HG02981 (cell line): Measurements from ENCODE around the gene POC1B.
"Not testable (repeated sequence)": the region's sequence is repeated elsewhere in the genome, so short reads cannot be mapped to it uniquely, and the experiment has no call there.

ENCODE experiments used
- ATAC-seq: cut with Tn5 transposase; IDR thresholded peaks from one replicate; pipeline ENCODE4 v1.9.1; 2021; ENCODE audit warnings: mild to moderate bottlenecking, moderate library complexity; ENCODE audit not compliant: unreplicated experiment

The POC1B gene

GRCh38 chr12:89468017-89468416 is 57.8 kb downstream of the POC1B start:
- ATAC-seq = no peak

GRCh38 chr12:89464974-89465592 is 60.8 kb downstream of the POC1B start:
- no peak for ATAC-seq

GRCh38 chr12:89461649-89462612 is 63.9 kb downstream of the POC1B start:
- ATAC-seq = peak; percentile 96

GRCh38 chr12:89461190-89461589 is 64.7 kb downstream of the POC1B start:
- ATAC-seq = peak; percentile 7

- ATAC-seq = not testable (repeated sequence)
These were observed 66.6 kb downstream of the POC1B start for GRCh38 chr12:89459279-89459678.

GRCh38 chr12:89456565-89456964 is 69.3 kb downstream of the POC1B start:
- ATAC-seq = no peak

GRCh38 chr12:89454080-89454848 is 71.6 kb downstream of the POC1B start:
- no peak for ATAC-seq

GRCh38 chr12:89453121-89453978 is 72.5 kb downstream of the POC1B start:
- no peak for ATAC-seq

- no peak for ATAC-seq
These were observed 74.0 kb downstream of the POC1B start for GRCh38 chr12:89451841-89452251.

- no peak for ATAC-seq
These were observed 74.9 kb downstream of the POC1B start for GRCh38 chr12:89450907-89451306.

- no peak for ATAC-seq
These were observed 76.9 kb downstream of the POC1B start for GRCh38 chr12:89448951-89449371.

GRCh38 chr12:89448526-89448925 is 77.3 kb downstream of the POC1B start:
- no peak for ATAC-seq

- ATAC-seq = no peak
These were observed 85.9 kb downstream of the POC1B start for GRCh38 chr12:89439941-89440340.

GRCh38 chr12:89437231-89437630 is 88.6 kb downstream of the POC1B start:
- no peak for ATAC-seq

GRCh38 chr12:89436062-89436461 is 89.8 kb downstream of the POC1B start:
- ATAC-seq = no peak

GRCh38 chr12:89433634-89434033 is 92.2 kb downstream of the POC1B start:
- ATAC-seq = no peak

- ATAC-seq = no peak
These were observed 93.5 kb downstream of the POC1B start for GRCh38 chr12:89432396-89432795.

GRCh38 chr12:89429528-89429927 is 96.3 kb downstream of the POC1B start:
- ATAC-seq = no peak

- ATAC-seq = peak; percentile 96
These were observed 98.2 kb downstream of the POC1B start for GRCh38 chr12:89427508-89428156.

- no peak for ATAC-seq
These were observed 101.0 kb downstream of the POC1B start for GRCh38 chr12:89424846-89425245.
